IPS-20b (cell line): ENCODE measurements around the gene DIP2B.
"Not testable (repeated sequence)": the region's sequence is repeated elsewhere in the genome, so short reads cannot be mapped to it uniquely, and the experiment has no call there.

ENCODE experiments used
- H3K27ac ChIP-seq: one replicate; pipeline ENCODE4 v1.5.1; 2013; ENCODE audit warnings: low read length
- H3K27me3 ChIP-seq: 2 replicates; pipeline ENCODE4 v1.6.1; 2013; ENCODE audit warnings: mild to moderate bottlenecking, low read length, inconsistent platforms; ENCODE audit not compliant: insufficient read depth
- H3K36me3 ChIP-seq: 2 replicates; pipeline ENCODE4 v1.6.1; 2013; ENCODE audit warnings: low read depth, mild to moderate bottlenecking, inconsistent platforms, low read length, moderate library complexity; ENCODE audit not compliant: insufficient read depth
- H3K4me1 ChIP-seq: 2 replicates; pipeline ENCODE4 v1.6.1; 2013; ENCODE audit warnings: mild to moderate bottlenecking, control low read depth, inconsistent platforms, low read length, moderate library complexity; ENCODE audit not compliant: insufficient read depth
- H3K4me3 ChIP-seq: 2 replicates; pipeline ENCODE4 v1.5.1; 2013; ENCODE audit warnings: mild to moderate bottlenecking, low read length, inconsistent platforms
- H3K9ac ChIP-seq: 2 replicates; pipeline ENCODE4 v1.6.1; 2013; ENCODE audit warnings: low read depth, mild to moderate bottlenecking, inconsistent platforms, low read length, moderate library complexity
- H3K9me3 ChIP-seq: 2 replicates; pipeline ENCODE4 v1.6.1; 2013; ENCODE audit warnings: mild to moderate bottlenecking, low read depth, low read length, inconsistent platforms; ENCODE audit not compliant: insufficient read depth

DIP2B gene

GRCh38 chr12:50507930-50508329, 3.1 kb downstream of the DIP2B start:
- no peaks in the 10 kb centered on the region for H3K9me3 ChIP-seq
- H3K4me3 ChIP-seq, result no peak overlapping the region
- no peak overlapping the region for H3K9ac ChIP-seq

GRCh38 chr12:50508414-50508813, 3.6 kb downstream of the DIP2B start:
- Histone ChIP-seq H3K4me1 (peaks cover 8% of the 10 kb centered on the region; the same call in 1 of the 2 replicates), H3K27ac (no peak overlapping the region), H3K36me3 (no peaks in the 10 kb centered on the region), H3K27me3 (no peaks in the 10 kb centered on the region), H3K9ac (no peak overlapping the region), H3K4me3 (no peak overlapping the region), H3K9me3 (no peaks in the 10 kb centered on the region)

More at GRCh38 chr12:50507930-50508329, 3.1 kb downstream of the DIP2B start:
- Histone ChIP-seq H3K4me1 (peaks cover 8% of the 10 kb centered on the region; the same call in 1 of the 2 replicates), H3K36me3 (no peaks in the 10 kb centered on the region), H3K27me3 (no peaks in the 10 kb centered on the region), H3K27ac (no peak overlapping the region)

- Histone ChIP-seq H3K36me3 (no peaks in the 10 kb centered on the region), H3K4me1 (peaks cover 8% of the 10 kb centered on the region; the same call in 1 of the 2 replicates), H3K4me3 (no peak overlapping the region), H3K27ac (no peak overlapping the region), H3K27me3 (no peaks in the 10 kb centered on the region), H3K9ac (no peak overlapping the region), H3K9me3 (no peaks in the 10 kb centered on the region)
Observed at GRCh38 chr12:50508970-50509663, 4.3 kb downstream of the DIP2B start.

- Histone ChIP-seq H3K4me3 (no peak overlapping the region), H3K27ac (no peak overlapping the region), H3K9me3 (no peaks in the 10 kb centered on the region), H3K4me1 (peaks cover 7% of the 10 kb centered on the region; the same call in 1 of the 2 replicates), H3K27me3 (no peaks in the 10 kb centered on the region), H3K36me3 (no peaks in the 10 kb centered on the region), H3K9ac (no peak overlapping the region)
Observed at GRCh38 chr12:50514526-50515276, 9.9 kb downstream of the DIP2B start.

GRCh38 chr12:50515587-50515986, 10.8 kb downstream of the DIP2B start:
- no peaks in the 10 kb centered on the region for H3K36me3 ChIP-seq
- no peak overlapping the region for H3K27ac ChIP-seq
- no peak overlapping the region for H3K9ac ChIP-seq
- no peaks in the 10 kb centered on the region for H3K9me3 ChIP-seq
- H3K27me3 ChIP-seq, result no peaks in the 10 kb centered on the region
- H3K4me3 ChIP-seq, result no peak overlapping the region
- H3K4me1 ChIP-seq, result peaks cover 7% of the 10 kb centered on the region; the same call in 1 of the 2 replicates

GRCh38 chr12:50517421-50518048, 12.8 kb downstream of the DIP2B start:
- no peaks in the 10 kb centered on the region for H3K27me3 ChIP-seq
- no peak overlapping the region for H3K9ac ChIP-seq
- H3K4me1 ChIP-seq, result peaks cover 7% of the 10 kb centered on the region; the same call in 1 of the 2 replicates
- H3K9me3 ChIP-seq, result no peaks in the 10 kb centered on the region
- H3K27ac ChIP-seq, result no peak overlapping the region
- H3K36me3 ChIP-seq, result no peaks in the 10 kb centered on the region
- H3K4me3 ChIP-seq, result no peak overlapping the region

GRCh38 chr12:50518090-50518489, 13.3 kb downstream of the DIP2B start:
- Histone ChIP-seq H3K4me3 (no peak overlapping the region), H3K9ac (no peak overlapping the region)

GRCh38 chr12:50519353-50519752, 14.6 kb downstream of the DIP2B start:
- H3K27ac ChIP-seq, result no peak overlapping the region
- H3K4me1 ChIP-seq, result peaks cover 7% of the 10 kb centered on the region; the same call in 1 of the 2 replicates
- H3K9ac ChIP-seq, result no peak overlapping the region

More at GRCh38 chr12:50518090-50518489, 13.3 kb downstream of the DIP2B start:
- Histone ChIP-seq H3K36me3 (no peaks in the 10 kb centered on the region), H3K27ac (no peak overlapping the region), H3K9me3 (no peaks in the 10 kb centered on the region), H3K27me3 (no peaks in the 10 kb centered on the region), H3K4me1 (peaks cover 7% of the 10 kb centered on the region; the same call in 1 of the 2 replicates)

GRCh38 chr12:50520416-50521207, 15.8 kb downstream of the DIP2B start:
- Histone ChIP-seq H3K27me3 (no peaks in the 10 kb centered on the region), H3K4me3 (no peak overlapping the region), H3K9ac (no peak overlapping the region), H3K27ac (no peak overlapping the region), H3K9me3 (no peaks in the 10 kb centered on the region), H3K36me3 (no peaks in the 10 kb centered on the region), H3K4me1 (peaks cover 7% of the 10 kb centered on the region; the same call in 1 of the 2 replicates)

More at GRCh38 chr12:50519353-50519752, 14.6 kb downstream of the DIP2B start:
- Histone ChIP-seq H3K36me3 (no peaks in the 10 kb centered on the region), H3K4me3 (no peak overlapping the region), H3K9me3 (no peaks in the 10 kb centered on the region), H3K27me3 (no peaks in the 10 kb centered on the region)

- not testable (repeated sequence) for H3K27me3 ChIP-seq, H3K9ac ChIP-seq, H3K4me3 ChIP-seq, H3K36me3 ChIP-seq, H3K4me1 ChIP-seq, H3K9me3 ChIP-seq, H3K27ac ChIP-seq
Observed at GRCh38 chr12:50521781-50522180, 17.0 kb downstream of the DIP2B start.

GRCh38 chr12:50523772-50524171, 19.0 kb downstream of the DIP2B start:
- no peaks in the 10 kb centered on the region; the same call in 1 of the 2 replicates for H3K4me1 ChIP-seq
- H3K27ac ChIP-seq, result no peak overlapping the region
- H3K9ac ChIP-seq, result no peak overlapping the region
- no peaks in the 10 kb centered on the region for H3K27me3 ChIP-seq
- H3K9me3 ChIP-seq, result no peaks in the 10 kb centered on the region
- H3K4me3 ChIP-seq, result no peak overlapping the region
- H3K36me3 ChIP-seq, result no peaks in the 10 kb centered on the region
